ENCODE results near the gene DDOST.
"Not testable (repeated sequence)": the region's sequence is repeated elsewhere in the genome, so short reads cannot be mapped to it uniquely, and the experiment has no call there.

Gene DDOST

DNA sequence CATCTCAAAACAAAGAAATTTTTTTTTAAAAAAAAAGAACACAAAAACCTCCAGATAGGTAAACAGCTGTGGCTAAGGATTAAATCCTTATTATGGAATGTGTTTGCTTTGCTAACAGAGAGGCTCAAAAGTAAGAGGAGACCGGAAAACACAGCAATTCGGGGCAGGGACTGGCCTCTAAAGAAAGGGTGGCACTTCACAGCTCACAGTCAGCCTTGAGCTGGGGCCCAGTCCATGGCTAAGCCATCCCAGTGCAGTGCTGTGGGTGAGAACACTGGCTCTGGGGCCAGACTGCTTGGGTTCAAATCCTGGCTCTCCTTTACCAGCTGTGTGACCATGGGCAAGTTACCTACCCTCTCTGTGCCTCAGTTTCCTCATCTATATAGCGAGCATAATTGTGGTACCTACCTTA lies 28.5 kb upstream of the DDOST start:
- DNase-seq, result no peak

- DNase-seq, result no peak
Observed at GRCh38 chr1:20686883-20687725, 25.9 kb upstream of the DDOST start.

DNA sequence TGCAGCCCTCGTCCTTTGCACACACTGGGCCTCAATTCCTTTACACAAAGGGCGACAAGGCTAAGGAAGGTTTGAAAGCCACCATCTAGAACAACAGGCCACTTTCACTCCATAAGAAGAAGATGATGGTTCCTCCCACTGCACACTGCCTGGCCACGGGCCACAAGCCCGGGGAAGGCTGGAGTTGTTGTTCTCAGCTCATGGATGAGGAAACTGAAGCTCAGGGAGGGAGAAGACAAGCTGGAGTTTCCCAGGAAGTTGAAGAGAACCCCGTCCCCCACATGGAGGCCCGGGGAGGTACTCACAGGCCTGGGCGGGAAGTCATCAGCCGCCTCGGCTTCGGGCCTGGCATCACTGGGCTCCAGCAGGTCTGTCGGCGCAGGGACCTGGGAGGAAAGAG lies 24.6 kb upstream of the DDOST start:
- no peak for DNase-seq

- no peak for DNase-seq
Observed at GRCh38 chr1:20685099-20685662, 24.0 kb upstream of the DDOST start.

GRCh38 chr1:20684651-20685050 lies 23.5 kb upstream of the DDOST start:
- no peak for DNase-seq

- no peak for DNase-seq
Observed at GRCh38 chr1:20684050-20684620, 23.0 kb upstream of the DDOST start.

DNA sequence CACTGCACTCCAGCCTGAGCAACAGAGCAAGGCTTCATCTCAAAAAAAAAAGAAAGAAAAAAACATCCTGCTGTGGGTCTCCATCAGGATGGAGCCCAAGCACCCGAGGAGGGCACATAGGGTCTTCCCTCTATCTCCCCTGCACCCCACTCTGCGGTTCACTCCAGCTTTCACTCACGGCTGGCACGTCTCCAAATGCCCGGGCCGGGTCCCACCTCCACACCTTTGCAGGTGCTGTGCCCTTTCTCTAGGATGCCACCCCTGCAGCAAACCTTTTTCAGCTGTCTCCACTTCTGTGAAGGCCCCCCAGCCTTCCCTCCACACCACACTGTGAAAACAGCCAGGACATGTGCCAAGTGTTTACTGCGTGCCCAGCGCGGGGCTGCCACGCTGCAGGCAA lies 22.4 kb upstream of the DDOST start:
- DNase-seq, result no peak

DNA sequence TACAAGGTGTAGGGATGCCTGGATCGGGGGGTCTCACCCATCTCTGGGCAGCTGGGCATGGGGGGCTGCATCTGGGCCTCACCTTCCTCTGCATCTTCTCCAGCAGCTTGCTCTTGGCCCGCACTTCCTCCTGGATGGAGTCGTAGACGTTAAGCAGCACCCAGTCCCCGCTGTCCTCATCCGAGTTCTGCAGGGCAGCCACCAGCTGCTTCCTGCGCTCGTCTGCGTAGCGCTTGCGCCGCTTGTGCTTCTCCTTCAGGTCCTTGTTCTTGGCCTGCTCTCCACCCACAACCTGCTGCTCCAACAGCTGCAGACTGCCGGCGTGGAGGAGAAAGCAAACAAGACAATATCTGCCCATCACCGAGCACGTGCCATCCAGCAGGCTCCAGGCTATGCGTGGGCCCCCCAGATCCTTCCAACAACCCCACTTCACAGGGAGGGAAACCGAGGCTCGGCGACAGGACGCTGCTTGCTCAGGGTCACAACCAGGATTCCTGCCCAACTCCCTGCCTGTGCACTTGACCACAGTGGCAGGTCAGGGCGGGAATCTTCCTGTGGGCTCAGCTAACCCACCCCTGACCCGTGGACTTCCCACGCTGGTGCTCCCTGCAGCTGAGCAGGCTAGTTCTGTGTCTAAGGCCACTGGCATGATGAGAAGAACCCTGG lies 21.5 kb upstream of the DDOST start:
- no peak for DNase-seq

GRCh38 chr1:20681999-20682398 lies 20.8 kb upstream of the DDOST start:
- DNase-seq, result no peak

DNA sequence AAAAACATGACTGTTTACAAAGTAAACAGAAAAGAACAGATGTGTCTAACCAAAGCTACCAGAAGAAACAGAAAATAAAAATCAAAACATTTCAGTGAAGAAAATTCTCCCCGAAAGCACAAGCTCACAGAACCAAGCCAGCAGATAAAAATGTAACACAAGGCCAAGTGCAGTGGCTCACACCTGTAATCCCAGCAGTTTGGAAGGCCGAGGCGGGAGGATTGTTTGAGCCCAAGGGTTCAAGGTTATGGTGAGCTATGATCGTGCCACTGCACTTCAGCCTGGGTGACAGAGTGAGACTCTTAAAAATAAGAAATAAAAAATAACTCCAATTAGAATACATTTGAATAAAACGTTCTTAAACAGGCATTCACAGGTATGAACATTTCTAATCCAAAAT lies 19.1 kb upstream of the DDOST start:
- no peak for DNase-seq

DNA sequence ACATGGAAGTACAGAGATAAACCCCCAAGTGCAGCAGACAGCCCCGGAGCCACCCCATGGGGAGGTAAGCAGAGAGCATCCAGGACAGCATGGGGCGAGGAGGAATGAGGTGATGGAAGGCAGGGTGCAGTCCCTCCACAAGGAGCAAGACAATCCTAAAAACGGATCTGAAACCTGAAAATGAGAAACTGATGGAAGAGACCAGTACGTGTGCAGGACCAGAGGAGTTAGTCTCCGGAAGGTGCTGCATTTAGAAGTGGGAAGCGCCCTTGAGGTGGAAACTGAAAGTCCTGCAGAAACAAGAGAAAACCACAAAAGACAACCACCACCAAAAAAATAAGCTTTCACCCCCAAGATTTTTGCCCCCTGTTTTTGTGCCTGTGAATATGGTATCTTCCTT lies 17.4 kb upstream of the DDOST start:
- DNase-seq, result peak in 1 of 5 experiments; percentile 77

GRCh38 chr1:20673626-20674025 lies 12.5 kb upstream of the DDOST start:
- DNase-seq, result not testable (repeated sequence)

DNA sequence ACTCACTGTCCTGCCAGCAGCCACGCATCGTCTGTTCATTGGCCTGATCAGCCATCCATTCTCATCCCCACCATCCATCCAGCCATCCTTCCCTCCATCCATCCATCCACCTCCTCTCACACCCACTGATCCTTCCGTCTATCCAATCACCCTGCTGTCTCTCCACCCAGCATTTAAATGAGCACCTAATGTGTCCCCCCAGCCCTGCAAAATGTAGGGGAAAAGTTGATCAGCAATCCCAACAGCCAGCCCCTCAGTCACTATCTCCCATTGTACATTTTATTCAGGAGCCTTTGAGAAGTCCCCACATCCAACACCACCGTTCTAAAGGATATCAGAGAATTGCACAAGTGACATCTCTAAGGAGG lies 11.1 kb upstream of the DDOST start:
- no peak for DNase-seq

DNA sequence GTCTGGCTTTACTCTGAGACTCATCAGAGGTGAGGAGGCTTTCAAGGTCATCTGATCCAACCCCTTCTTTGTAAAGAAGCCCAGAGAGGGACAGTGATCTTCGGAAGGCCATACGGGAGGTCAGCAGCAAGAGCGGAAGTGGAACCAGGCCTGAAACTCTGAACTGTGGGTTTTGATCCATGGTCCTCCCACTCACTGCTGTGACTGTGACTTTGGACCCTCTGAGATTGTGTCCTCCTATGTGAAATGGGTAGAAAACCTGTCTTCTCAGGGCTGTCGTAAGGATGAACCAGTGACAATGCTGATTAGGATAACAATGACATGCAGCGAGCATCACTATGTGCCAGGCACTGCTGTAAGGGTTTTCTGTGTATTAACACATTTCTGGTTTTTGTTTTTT lies 9.8 kb upstream of the DDOST start:
- no peak for DNase-seq

DNA sequence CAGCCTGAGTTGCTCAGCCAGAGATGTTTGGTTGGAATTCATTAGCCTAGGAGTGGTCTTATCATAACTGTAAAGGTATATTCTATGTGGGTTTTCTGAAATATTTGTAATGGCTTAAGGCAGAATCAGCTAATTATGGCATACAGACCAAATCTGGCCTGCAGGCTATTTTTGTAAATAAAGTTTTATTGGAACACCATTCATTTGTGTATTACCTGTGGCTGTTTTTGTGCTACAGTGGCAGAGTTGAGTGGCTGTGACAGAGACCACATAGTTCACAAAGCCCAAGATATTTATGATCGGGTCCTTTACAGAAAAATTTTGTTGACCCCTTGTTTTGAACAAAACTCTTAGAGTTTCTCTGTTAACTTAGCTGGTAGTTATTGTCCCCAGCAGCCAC lies 7.4 kb upstream of the DDOST start:
- DNase-seq, result no peak

DNA sequence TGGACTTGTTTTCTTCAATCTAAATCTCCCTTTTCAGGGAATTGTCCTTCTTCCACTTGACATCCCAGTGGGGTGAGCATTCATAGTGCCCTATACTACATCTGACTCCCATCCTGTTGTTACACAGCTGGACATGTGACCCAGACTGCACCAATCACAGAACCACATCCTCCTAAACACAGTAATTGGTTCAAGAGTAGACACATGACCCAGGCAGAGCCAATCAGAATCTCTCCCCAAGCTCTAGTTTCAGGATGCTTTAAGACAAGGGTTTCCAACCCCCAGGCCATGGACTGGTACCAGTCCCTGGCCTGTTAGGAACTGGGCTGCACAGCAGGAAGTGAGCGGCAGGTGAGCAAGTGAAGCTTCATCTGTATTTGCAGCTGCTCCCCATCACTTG lies 5.6 kb upstream of the DDOST start:
- peak in 1 of 5 experiments; percentile 55 for DNase-seq

- DNase-seq, result no peak
Observed at GRCh38 chr1:20666146-20666545, 5.0 kb upstream of the DDOST start.

DNA sequence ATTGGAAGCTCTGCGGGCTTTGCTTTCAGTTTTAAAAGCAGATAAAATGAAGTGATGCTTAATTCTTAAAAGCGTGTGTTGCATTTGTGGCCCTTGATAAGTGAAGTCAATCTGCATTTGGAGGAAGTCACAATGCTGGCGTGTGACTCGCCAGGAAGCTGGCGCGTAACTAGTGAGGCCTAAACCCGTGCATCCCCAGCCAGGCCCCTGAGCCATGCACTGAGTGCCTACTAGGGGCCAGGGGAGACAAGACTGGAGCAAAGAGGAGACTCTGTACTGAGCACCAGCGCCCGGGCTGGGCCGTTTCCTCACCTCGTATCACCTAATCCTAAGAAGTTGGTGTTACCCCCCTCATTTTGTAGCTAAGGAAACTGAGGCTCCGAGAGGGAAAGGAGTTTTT lies 4.6 kb upstream of the DDOST start:
- DNase-seq, result no peak

- DNase-seq, result no peak
Observed at GRCh38 chr1:20663969-20664715, 3.0 kb upstream of the DDOST start.

DNA sequence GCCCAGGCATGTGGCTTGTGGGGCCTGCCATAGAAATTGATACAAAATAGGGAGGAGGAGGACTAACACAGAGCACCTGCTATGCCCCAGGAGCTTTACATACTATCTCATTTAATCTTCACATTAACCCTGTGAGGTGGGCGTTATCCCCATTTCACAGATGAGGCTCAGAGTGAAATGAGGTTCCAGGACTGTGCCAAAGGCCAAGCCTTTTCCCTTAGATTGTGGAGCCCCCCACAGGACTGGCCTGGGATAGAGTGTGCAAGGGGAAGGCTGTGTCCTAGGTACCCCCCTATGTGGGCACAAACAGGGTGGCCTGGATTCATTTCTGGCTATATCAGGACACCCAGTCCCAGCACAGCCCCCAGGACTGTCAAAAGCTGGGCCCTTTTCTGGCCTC lies 2.2 kb upstream of the DDOST start:
- no peak for DNase-seq

GRCh38 chr1:20662110-20662475 lies 924 bp upstream of the DDOST start:
- no peak for DNase-seq

- DNase-seq, result peak in 2 of 5 experiments; percentile 23 to 27
Observed at GRCh38 chr1:20660847-20661206, 342 bp downstream of the DDOST start.

DNA sequence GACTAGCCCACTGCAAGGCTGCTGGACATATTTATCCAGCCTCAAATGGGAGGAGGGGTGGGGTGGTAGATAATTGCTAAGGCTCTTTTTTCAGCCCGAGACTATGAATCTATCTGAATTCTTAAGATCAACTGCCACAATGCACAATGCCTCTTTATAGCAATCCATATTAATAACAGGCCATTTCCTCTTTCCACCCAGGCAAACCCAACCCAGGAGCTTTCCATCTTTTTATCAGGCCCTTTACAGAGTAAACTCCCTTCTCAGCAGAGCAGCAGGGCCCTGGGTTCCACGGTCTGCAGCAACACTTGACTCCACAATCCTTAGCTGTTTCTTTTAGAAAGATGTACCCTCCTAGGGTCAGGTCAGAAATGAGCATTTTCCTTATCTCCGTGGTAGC lies 806 bp downstream of the DDOST start:
- DNase-seq, result no peak
